HepG2 (cell line): ENCODE data around the gene VRK2. TPM values are rescaled to one million over a fixed set of nuclear protein-coding genes. Genes with fewer than 3 reads are reported as not detected.
A peak's percentile ranks its signal among the peaks of the same experiment; 100 is the strongest.

Source experiments
- ATAC-seq: fragments of 200-7000 bp; cut with Tn5 transposase; 3 replicates; pipeline ENCODE4 v1.9.1; 2020; ENCODE audit warnings: mild to moderate bottlenecking, moderate library complexity
- BruUV-seq: library from RNA; stranded (reverse); fragments of 400-500 nt; replicated peaks from 2 replicates; lab custom pipeline; 2021; lab: Mats Ljungman, UMichigan
- CTCF ChIA-PET: fragments of 300-600 bp; formaldehyde crosslinking; extraction: SDS; loops from one replicate; lab custom pipeline; 2021; ENCODE audit warnings: low total read pairs, inconsistent platforms, low intra/inter-chr PET ratio; lab: Yijun Ruan, JAX
- POLR2A ChIA-PET: fragments of 350-600 bp; sonication (Branson Sonifier 250); formaldehyde crosslinking; loops from one replicate; lab custom pipeline; 2020; ENCODE audit warnings: antibody characterized with exemption, inconsistent platforms; lab: Yijun Ruan, JAX
- DNase-seq: peaks from one replicate; pipeline ENCODE4 v3.0.0-alpha.2; 2015; ENCODE audit warnings: low spot score
- FAIRE-seq: peaks from 3 replicates; lab custom pipeline; 2011; peaks lifted over from hg19 to GRCh38; lab: Jason Lieb, UNC
- H2AFZ ChIP-seq: one replicate; pipeline ENCODE4 v1.6.1; 2011; ENCODE audit warnings: low read length, inconsistent platforms
- H3K27ac ChIP-seq: fragments of 300-600 bp; 3 replicates; pipeline ENCODE4 v1.8.0; 2011; ENCODE audit warnings: mixed run types, mild to moderate bottlenecking, mixed read lengths, low read length, inconsistent platforms; ENCODE audit not compliant: insufficient read depth; ENCODE audit errors: extremely low read length
- H3K27me3 ChIP-seq, 2 experiments: fragments of 200-600 bp in 1 of 2; 2 replicates in 1 of 2; 3 replicates in 1 of 2; pipeline versions ENCODE4 v1.6.0 to v1.8.0; 2011; ENCODE audit warnings: low read length in 2 of 2, mild to moderate bottlenecking in 2 of 2, moderate library complexity in 2 of 2, inconsistent platforms in 1 of 2; ENCODE audit not compliant: insufficient read depth in 2 of 2, control insufficient read depth in 1 of 2
- H3K36me3 ChIP-seq, 2 experiments: fragments of 200-600 bp in 1 of 2; replicated peaks in 1 of 2; 2 replicates in 1 of 2; 3 replicates in 1 of 2; pipeline versions ENCODE4 v1.5.1 to v1.8.0; 2011; ENCODE audit warnings: low read length in 2 of 2, inconsistent platforms in 1 of 2; ENCODE audit not compliant: insufficient read depth in 2 of 2, control insufficient read depth in 1 of 2
- H3K4me1 ChIP-seq: 2 replicates; pipeline ENCODE4 v1.5.1; 2012; ENCODE audit warnings: low read length, inconsistent platforms; ENCODE audit not compliant: insufficient read depth
- H3K4me2 ChIP-seq: 2 replicates; pipeline ENCODE4 v1.6.0; 2011; ENCODE audit warnings: low read depth, low read length, inconsistent platforms
- H3K4me3 ChIP-seq, 3 experiments: fragments of 200-600 bp in 1 of 3; sonication (generic), shearing (Covaris generic) in 1 of 3; replicated peaks in 1 of 3; 2 replicates each; pipeline ENCODE4 v1.5.1; 2011 to 2016; ENCODE audit warnings: low read length in 3 of 3, inconsistent platforms in 2 of 3, low read depth in 2 of 3, mild to moderate bottlenecking in 2 of 3, control low read depth in 1 of 3, mixed read lengths in 1 of 3; ENCODE audit not compliant: insufficient read depth in 1 of 3
- H3K79me2 ChIP-seq: one replicate; pipeline ENCODE4 v1.6.1; 2011; ENCODE audit warnings: low read length, inconsistent platforms; ENCODE audit not compliant: insufficient read depth
- H3K9ac ChIP-seq: 2 replicates; pipeline ENCODE4 v1.6.0; 2011; ENCODE audit warnings: mild to moderate bottlenecking, low read depth, low read length, inconsistent platforms; ENCODE audit not compliant: insufficient read depth
- H3K9me3 ChIP-seq: 2 replicates; pipeline ENCODE4 v1.5.1; 2012; ENCODE audit warnings: mild to moderate bottlenecking, low read length
- H4K20me1 ChIP-seq: 2 replicates; pipeline ENCODE4 v1.6.0; 2011; ENCODE audit warnings: inconsistent platforms, mild to moderate bottlenecking, low read length, moderate library complexity; ENCODE audit not compliant: insufficient read depth
- ADNP ChIP-seq: sonication (generic); formaldehyde crosslinking; IDR thresholded peaks from 2 replicates; pipeline ENCODE4 v1.4.0; 2020; ENCODE audit warnings: missing genetic modification reagents
- KDM5A ChIP-seq: fragments of 200-600 bp; sonication (generic); IDR thresholded peaks from 2 replicates; pipeline ENCODE4 v1.7.0; 2018; ENCODE audit warnings: antibody characterized with exemption, mild to moderate bottlenecking, low read length, borderline replicate concordance
- MAFK ChIP-seq, 2 experiments: IDR thresholded peaks in 1 of 2; conservative IDR thresholded peaks in 1 of 2; 2 replicates each; pipeline ENCODE4 v1.6.1; 2011; ENCODE audit warnings: improper control_type of control experiment in 2 of 2, low read length in 2 of 2
- TAF15 ChIP-seq: fragments of 200-400 bp; formaldehyde crosslinking; IDR thresholded peaks from one replicate; pipeline ENCODE4 v1.6.1; 2018; ENCODE audit warnings: mild to moderate bottlenecking, low read depth, low read length; ENCODE audit not compliant: poor library complexity, severe bottlenecking
- ZNF12 ChIP-seq: sonication (generic); formaldehyde crosslinking; IDR thresholded peaks from 2 replicates; pipeline ENCODE4 v1.5.0; 2020; ENCODE audit warnings: missing genetic modification reagents
- ZNF180 ChIP-seq: sonication (generic); formaldehyde crosslinking; IDR thresholded peaks from 2 replicates; pipeline ENCODE4 v1.4.0; 2020; ENCODE audit warnings: low read depth, missing genetic modification reagents, borderline replicate concordance
- WGBS: methylation state at CpG from one replicate; pipeline ENCODE4 v1.1.6; 2017; ENCODE audit warnings: low lambda C conversion rate; 5-methylcytosine and 5-hydroxymethylcytosine counted together
- in situ Hi-C: cut with HindIII; loops from 2 replicates; pipeline ENCODE4 v1.10.0; 2017; ENCODE audit warnings: low pct_unique_long_range_greater_than_20kb; ENCODE audit not compliant: extremely low pct_ligation_motif_present
- intact Hi-C: fragments of 100-400 bp; cut with micrococcal nuclease; formaldehyde crosslinking; loops from one replicate; pipeline ENCODE4 v1.10.0; 2022; ENCODE audit not compliant: unreplicated experiment
- polyA plus RNA-seq, 8 experiments: library from polyadenylated mRNA; depleted of rRNA in 3 of 8; stranded (reverse) in 7 of 8; unstranded in 1 of 8; fragments of >200 nt; fragmentation: Illumina TruSeq in 4 of 8; extraction: Trizol in 4 of 8; gene quantifications; 2 replicates each; pipeline versions ENCODE4 v1.2.1 to v1.2.3, GENCODE V29; 2011 to 2016; ENCODE audit warnings: low read depth in 4 of 8, missing spikeins in 1 of 8, mixed read lengths in 1 of 8; ENCODE audit not compliant: insufficient read depth in 1 of 8
- total RNA-seq, 5 experiments: library from RNA; depleted of rRNA; stranded (reverse); fragments of >200 nt; fragmentation: Illumina TruSeq; extraction: Trizol; gene quantifications; 2 replicates each; pipeline ENCODE4 v1.2.3, GENCODE V29; 2016; ENCODE audit warnings: low read depth in 1 of 5

Gene VRK2
- total and polyA plus RNA-seq, 2 of the 13 experiments (the other 11 are each of a cell fraction or from before 2014, with no cell fraction given) = 13.3 to 29.1 TPM

DNA sequence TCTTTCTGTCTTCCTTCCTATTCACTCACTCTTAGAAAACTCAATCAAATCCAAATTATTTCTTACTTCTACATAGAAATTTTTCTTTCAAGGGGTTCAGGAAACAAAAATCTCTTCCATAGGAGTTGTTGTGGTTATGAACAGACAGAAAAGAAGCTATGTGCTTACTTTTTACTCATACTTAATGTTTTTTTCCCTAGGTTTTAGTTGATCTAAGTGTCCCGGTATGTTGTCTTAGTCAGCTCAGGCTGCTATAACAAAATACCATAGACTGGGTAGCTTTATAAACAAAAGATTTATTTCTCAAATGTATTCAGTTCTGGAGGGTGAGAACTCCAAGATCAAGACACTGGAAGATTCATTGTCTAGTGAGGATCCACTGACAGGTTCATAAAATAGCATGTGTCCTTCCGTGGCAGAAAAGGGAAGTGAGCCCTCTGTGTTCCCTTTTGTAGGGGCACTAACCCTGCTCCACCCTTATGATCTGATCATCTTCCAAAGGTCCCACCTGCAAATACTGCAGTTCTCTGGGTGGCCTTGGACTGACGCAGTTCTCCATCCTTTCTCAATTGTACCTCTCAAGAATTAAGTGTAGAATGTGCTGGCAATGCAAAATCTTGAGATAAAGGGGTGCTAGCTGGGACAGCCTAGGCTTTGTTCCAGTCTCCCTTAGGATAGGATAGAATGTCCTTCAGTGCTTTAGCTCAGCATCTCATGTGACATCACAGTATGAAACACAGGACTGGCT lies 14.4 kb upstream of the VRK2 start:
- no peaks in the 10 kb centered on the region for H3K9me3 ChIP-seq
- DNase-seq (no peak), ATAC-seq (no peak), FAIRE-seq (no peak)
- BruUV-seq = no TSS peak
- no peaks in the 10 kb centered on the region for H3K27me3 ChIP-seq
- no peak overlapping the region for H2AFZ ChIP-seq
- WGBS = 29% methylated on average over 3 of the region's 3 CpGs
- in situ Hi-C loops = no loop called here
- H3K79me2 ChIP-seq = no peaks in the 10 kb centered on the region
- ChIA-PET POLR2A (interaction anchor here (1.8 kb wide), 1 partner anchor 14 kb away, joined by 5 read pairs; no protein-coding TSS in a partner anchor), CTCF (no interaction called here)
- H3K9ac ChIP-seq = no peak overlapping the region
- no peaks in the 10 kb centered on the region for H3K4me1 ChIP-seq
- no peak overlapping the region for H3K4me2 ChIP-seq
- no peaks in the 10 kb centered on the region for H3K36me3 ChIP-seq
- no peak overlapping the region for H3K27ac ChIP-seq
- no peaks in the 10 kb centered on the region for H4K20me1 ChIP-seq
- intact Hi-C loops = no loop called here
- H3K4me3 ChIP-seq = no peak overlapping the region
- peak; percentile 59; the same call in 1 of the 2 replicates for TF ChIP-seq ZNF12 (CRISPR knock-in tag)
- TF ChIP-seq ZNF180 = no peak
- TF ChIP-seq MAFK (conservative IDR thresholded peaks at IDR 0.05 in 1 of 2, IDR thresholded peaks at IDR 0.05 in 1 of 2; ENCODE audit: low read length in 2 of 2) = peak; percentile 53 to 66
- TF ChIP-seq ADNP (CRISPR knock-in tag) = no peak
- no peak for TF ChIP-seq TAF15

DNA sequence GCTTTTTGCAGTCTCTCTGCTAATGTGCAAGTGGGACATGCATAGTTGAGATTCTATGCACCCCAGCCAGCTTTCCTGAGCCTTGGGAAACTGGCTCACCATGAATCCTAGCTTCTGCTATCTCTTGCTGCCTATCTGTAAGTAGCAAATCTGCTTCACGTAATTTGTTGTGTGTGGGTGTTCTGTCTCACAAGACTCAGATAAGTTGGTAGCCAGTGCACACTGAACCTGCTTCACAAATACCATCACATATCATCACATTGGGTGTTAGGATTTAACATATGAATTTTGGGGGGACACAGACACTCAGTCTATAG lies 13.9 kb upstream of the VRK2 start:
- in situ Hi-C loops = no loop called here
- no peak overlapping the region for H3K4me2 ChIP-seq
- BruUV-seq = no TSS peak
- H3K9ac ChIP-seq = no peak overlapping the region
- no peak overlapping the region for H3K4me3 ChIP-seq
- ATAC-seq (no peak), DNase-seq (no peak), FAIRE-seq (no peak)
- no peaks in the 10 kb centered on the region for H3K27me3 ChIP-seq
- intact Hi-C loops = no loop called here
- H2AFZ ChIP-seq = no peak overlapping the region
- CTCF ChIA-PET = no interaction called here
- H3K4me1 ChIP-seq = no peaks in the 10 kb centered on the region
- no peaks in the 10 kb centered on the region for H4K20me1 ChIP-seq
- no peaks in the 10 kb centered on the region for H3K79me2 ChIP-seq
- H3K36me3 ChIP-seq = no peaks in the 10 kb centered on the region
- H3K9me3 ChIP-seq = no peaks in the 10 kb centered on the region
- POLR2A ChIA-PET = no interaction called here
- WGBS = 75% methylated on average over 1 of the region's 1 CpG
- H3K27ac ChIP-seq = no peak overlapping the region
- TF ChIP-seq KDM5A = no peak
- TF ChIP-seq, all 625 proteins: peak for 0
